ENCODE measurements around the gene RIOX2.

- TF ChIP-seq CTCF (conservative IDR thresholded peaks at IDR 0.05; ENCODE audit: low read length), result no peak
- no peak for TF ChIP-seq EZH2phosphoT487 (IDR thresholded peaks at IDR 0.05; ENCODE audit: borderline replicate concordance, low read depth, low read length)
Observed at GRCh38 chr3:97952872-97953271, 19.4 kb downstream of the RIOX2 start.

Measured in OCI-LY7 (cell line).